Measurements from ENCODE around the gene PGLYRP2.
"Not testable (repeated sequence)": the region's sequence is repeated elsewhere in the genome, so short reads cannot be mapped to it uniquely, and the experiment has no call there.

Gene PGLYRP2

GRCh38 chr19:15485768-15486167 is 6.5 kb upstream of the PGLYRP2 start:
- not testable (repeated sequence) for DNase-seq

- DNase-seq, result not testable (repeated sequence)
Observed at GRCh38 chr19:15480996-15481395, 1.7 kb upstream of the PGLYRP2 start.

- DNase-seq, result no peak
Observed at GRCh38 chr19:15476325-15476724, 3.0 kb downstream of the PGLYRP2 start.

GRCh38 chr19:15475611-15476010 is 3.7 kb downstream of the PGLYRP2 start:
- DNase-seq, result no peak

- no peak for DNase-seq
Observed at GRCh38 chr19:15475169-15475568, 4.1 kb downstream of the PGLYRP2 start.

- DNase-seq, result not testable (repeated sequence)
Observed at GRCh38 chr19:15473821-15474220, 5.5 kb downstream of the PGLYRP2 start.

- DNase-seq, result no peak
Observed at GRCh38 chr19:15471639-15472101, 7.6 kb downstream of the PGLYRP2 start.

- peak in 1 of 2 donors; percentile 42 for DNase-seq
Observed at GRCh38 chr19:15469513-15470297, 9.6 kb downstream of the PGLYRP2 start.

- DNase-seq, result no peak
Observed at GRCh38 chr19:15468675-15469512, 10.4 kb downstream of the PGLYRP2 start.

- DNase-seq, result no peak
Observed at GRCh38 chr19:15467734-15468214, 11.5 kb downstream of the PGLYRP2 start.

GRCh38 chr19:15466851-15467733 is 12.2 kb downstream of the PGLYRP2 start:
- peak; percentile 64 to 71 for DNase-seq

- DNase-seq, result peak; percentile 64 to 65
Observed at GRCh38 chr19:15464394-15465385, 14.6 kb downstream of the PGLYRP2 start, which contains the start of gene RASAL3. RASAL3 (minus strand) TSS chr19:15464544; CDS start chr19:15464358, 186 bp downstream.

- DNase-seq, result peak; percentile 68 to 70
Observed at GRCh38 chr19:15463861-15464371, 15.4 kb downstream of the PGLYRP2 start.

GRCh38 chr19:15461694-15462093 is 17.6 kb downstream of the PGLYRP2 start:
- DNase-seq, result no peak

GRCh38 chr19:15457701-15458484 is 21.4 kb downstream of the PGLYRP2 start:
- no peak for DNase-seq

- no peak for DNase-seq
Observed at GRCh38 chr19:15456871-15457700, 22.2 kb downstream of the PGLYRP2 start.

- DNase-seq, result no peak
Observed at GRCh38 chr19:15456441-15456840, 22.9 kb downstream of the PGLYRP2 start.

GRCh38 chr19:15455996-15456395 is 23.3 kb downstream of the PGLYRP2 start:
- no peak for DNase-seq

Measured in activated CD4-positive, alpha-beta T cell treated with anti-CD3 and anti-CD28 coated beads for 4 hours (primary cell).